HepG2 (cell line): ENCODE results near the gene LZTS2. TPM values are rescaled to one million over a fixed set of nuclear protein-coding genes. Genes with fewer than 3 reads are reported as not detected.

Experiments
- IRF9 ChIP-seq: sonication (generic); formaldehyde crosslinking; IDR thresholded peaks from 2 replicates; pipeline ENCODE4 v1.8.0; 2022; ENCODE audit warnings: missing genetic modification reagents, mild to moderate bottlenecking, borderline replicate concordance
- NAIF1 ChIP-seq: sonication (generic); formaldehyde crosslinking; IDR thresholded peaks from 2 replicates; pipeline ENCODE4 v1.5.0; 2020; ENCODE audit warnings: mild to moderate bottlenecking, missing genetic modification reagents, borderline replicate concordance
- NCOA2 ChIP-seq: sonication (generic); formaldehyde crosslinking; IDR thresholded peaks from 2 replicates; pipeline ENCODE4 v1.8.0; 2022; ENCODE audit warnings: inconsistent platforms
- NFAT5 ChIP-seq: sonication (generic); formaldehyde crosslinking; IDR thresholded peaks from 2 replicates; pipeline ENCODE4 v1.4.0; 2020; ENCODE audit warnings: missing genetic modification reagents
- PBX2 ChIP-seq: IDR thresholded peaks from 2 replicates; pipeline ENCODE4 v1.6.1; 2016; ENCODE audit warnings: control low read depth
- SP4 ChIP-seq: sonication (generic); formaldehyde crosslinking; IDR thresholded peaks from 2 replicates; pipeline ENCODE4 v1.8.1; 2023; ENCODE audit warnings: mild to moderate bottlenecking, missing genetic modification reagents
- ZFP37 ChIP-seq: sonication (generic); formaldehyde crosslinking; IDR thresholded peaks from 2 replicates; pipeline ENCODE4 v1.4.0; 2020; ENCODE audit warnings: missing genetic modification reagents, borderline replicate concordance
- ZKSCAN8 ChIP-seq: IDR thresholded peaks from 2 replicates; pipeline ENCODE4 v1.6.1; 2016; ENCODE audit warnings: borderline replicate concordance, missing genetic modification reagents, missing compliant biosample characterization
- ZNF274 ChIP-seq: sonication (generic); formaldehyde crosslinking; IDR thresholded peaks from 2 replicates; pipeline ENCODE4 v1.5.1; 2020; ENCODE audit warnings: mild to moderate bottlenecking, missing genetic modification reagents
- ZNF282 ChIP-seq: fragments of 450-650 bp; IDR thresholded peaks from 2 replicates; pipeline ENCODE4 v1.6.1; 2018; ENCODE audit not compliant: partially characterized antibody
- ZNF468 ChIP-seq: sonication (generic); formaldehyde crosslinking; IDR thresholded peaks from 2 replicates; pipeline ENCODE4 v1.8.0; 2022; ENCODE audit warnings: mild to moderate bottlenecking, moderate library complexity, missing genetic modification reagents
- ZNF609 ChIP-seq: sonication (generic); formaldehyde crosslinking; IDR thresholded peaks from 2 replicates; pipeline ENCODE4 v1.4.0; 2020; ENCODE audit warnings: mild to moderate bottlenecking, missing genetic modification reagents, borderline replicate concordance
- ZNF615 ChIP-seq: sonication (generic); formaldehyde crosslinking; IDR thresholded peaks from 2 replicates; pipeline ENCODE4 v1.5.0; 2020; ENCODE audit warnings: mild to moderate bottlenecking, missing genetic modification reagents, borderline replicate concordance
- ZNF761 ChIP-seq: sonication (generic); formaldehyde crosslinking; conservative IDR thresholded peaks from 2 replicates; pipeline ENCODE4 v1.4.0; 2020; ENCODE audit warnings: mild to moderate bottlenecking, missing genetic modification reagents
- polyA plus RNA-seq, 8 experiments: library from polyadenylated mRNA; depleted of rRNA in 3 of 8; stranded (reverse) in 7 of 8; unstranded in 1 of 8; fragments of >200 nt; fragmentation: Illumina TruSeq in 4 of 8; extraction: Trizol in 4 of 8; gene quantifications; 2 replicates each; pipeline versions ENCODE4 v1.2.1 to v1.2.3, GENCODE V29; 2011 to 2016; ENCODE audit warnings: low read depth in 4 of 8, missing spikeins in 1 of 8, mixed read lengths in 1 of 8; ENCODE audit not compliant: insufficient read depth in 1 of 8
- total RNA-seq, 5 experiments: library from RNA; depleted of rRNA; stranded (reverse); fragments of >200 nt; fragmentation: Illumina TruSeq; extraction: Trizol; gene quantifications; 2 replicates each; pipeline ENCODE4 v1.2.3, GENCODE V29; 2016; ENCODE audit warnings: low read depth in 1 of 5

LZTS2 gene
- total and polyA plus RNA-seq, 2 of the 13 experiments (the other 11 are each of a cell fraction or from before 2014, with no cell fraction given), result 43.6 to 65.6 TPM

- no peak for TF ChIP-seq PBX2
- TF ChIP-seq IRF9, result 0 out of 2 replicates have a peak, but pooled peaks have one; percentile 69
- peak; percentile 19 for TF ChIP-seq SP4 (CRISPR knock-in tag)
- no peak for TF ChIP-seq ZNF274 (CRISPR knock-in tag)
- TF ChIP-seq ZNF609 (CRISPR knock-in tag), result peak; percentile 29; the same call in 1 of the 2 replicates
- no peak; the same call in 1 of the 2 replicates for TF ChIP-seq NAIF1
- no peak for TF ChIP-seq ZNF468 (CRISPR knock-in tag)
- no peak for TF ChIP-seq ZNF282
- 0 out of 2 replicates have a peak, but pooled peaks have one; percentile 15 for TF ChIP-seq ZNF615
- TF ChIP-seq NCOA2, result peak; percentile 77
- no peak for TF ChIP-seq ZNF761 (CRISPR knock-in tag)
- TF ChIP-seq NFAT5, result no peak
- no peak for TF ChIP-seq ZKSCAN8 (CRISPR knock-in tag)
- TF ChIP-seq ZFP37, result no peak
Observed at GRCh38 chr10:100970076-100970913, 29.3 kb upstream of the LZTS2 start (continued).
